Activated naive CD4-positive, alpha-beta T cell treated with anti-CD3 and anti-CD28 coated beads, Interleukin-2, amount 50 U/mL, for 24 hours (primary cell): ENCODE results near the gene PTGIS.

Experiments
- H3K27ac Mint-ChIP-seq: one replicate; pipeline ENCODE4 v1.8.0; 2021; ENCODE audit warnings: mild to moderate bottlenecking, mixed read lengths
- H3K27me3 Mint-ChIP-seq: one replicate; pipeline ENCODE4 v1.8.0; 2021; ENCODE audit warnings: mixed read lengths
- H3K36me3 Mint-ChIP-seq: one replicate; pipeline ENCODE4 v1.8.0; 2021; ENCODE audit warnings: mixed read lengths
- H3K4me1 Mint-ChIP-seq: one replicate; pipeline ENCODE4 v1.8.0; 2021; ENCODE audit warnings: mixed read lengths
- H3K4me3 Mint-ChIP-seq: one replicate; pipeline ENCODE4 v1.8.0; 2021; ENCODE audit warnings: mild to moderate bottlenecking, mixed read lengths
- H3K9me3 Mint-ChIP-seq: one replicate; pipeline ENCODE4 v1.8.0; 2021; ENCODE audit warnings: mixed read lengths

The PTGIS gene

GRCh38 chr20:49485563-49485962 is 82.4 kb downstream of the PTGIS start:
- peaks cover 8% of the 10 kb centered on the region for H3K4me1 Mint-ChIP-seq
- H3K27ac Mint-ChIP-seq = no peak overlapping the region
- no peak overlapping the region for H3K4me3 Mint-ChIP-seq
- no peaks in the 10 kb centered on the region for H3K36me3 Mint-ChIP-seq
- H3K27me3 Mint-ChIP-seq = peaks cover 57% of the 10 kb centered on the region
- peaks cover 11% of the 10 kb centered on the region for H3K9me3 Mint-ChIP-seq

GRCh38 chr20:49484180-49485140 is 83.5 kb downstream of the PTGIS start:
- H3K27ac Mint-ChIP-seq = no peak overlapping the region
- no peaks in the 10 kb centered on the region for H3K36me3 Mint-ChIP-seq
- peaks cover 55% of the 10 kb centered on the region for H3K27me3 Mint-ChIP-seq
- H3K4me3 Mint-ChIP-seq = peak overlapping the region; percentile 86
- peaks cover 5% of the 10 kb centered on the region for H3K9me3 Mint-ChIP-seq
- H3K4me1 Mint-ChIP-seq = peaks cover 8% of the 10 kb centered on the region

- peaks cover 8% of the 10 kb centered on the region for H3K4me1 Mint-ChIP-seq
- H3K36me3 Mint-ChIP-seq = no peaks in the 10 kb centered on the region
- H3K4me3 Mint-ChIP-seq = no peak overlapping the region
- H3K9me3 Mint-ChIP-seq = no peaks in the 10 kb centered on the region
- H3K27ac Mint-ChIP-seq = no peak overlapping the region
- H3K27me3 Mint-ChIP-seq = peaks cover 53% of the 10 kb centered on the region
These were observed 84.2 kb downstream of the PTGIS start for GRCh38 chr20:49483696-49484123.

- Mint-ChIP-seq H3K36me3 (no peaks in the 10 kb centered on the region), H3K9me3 (no peaks in the 10 kb centered on the region), H3K27me3 (peaks cover 49% of the 10 kb centered on the region), H3K4me1 (peaks cover 8% of the 10 kb centered on the region), H3K4me3 (peak overlapping the region; percentile 60), H3K27ac (no peak overlapping the region)
These were observed 84.8 kb downstream of the PTGIS start for GRCh38 chr20:49483018-49483695.

GRCh38 chr20:49482621-49483017 is 85.3 kb downstream of the PTGIS start, which contains the start of gene KCNB1:
TSS of gene KCNB1 (minus strand) at chr20:49482668. CDS start at chr20:49482480, 188 bp downstream.
- H3K36me3 Mint-ChIP-seq = no peaks in the 10 kb centered on the region
- peaks cover 8% of the 10 kb centered on the region for H3K4me1 Mint-ChIP-seq
- no peaks in the 10 kb centered on the region for H3K9me3 Mint-ChIP-seq
- H3K27ac Mint-ChIP-seq = no peak within 1 kb of the TSS
- peak within 1 kb of the TSS; percentile 60 for H3K4me3 Mint-ChIP-seq
- H3K27me3 Mint-ChIP-seq = peaks cover 48% of the 10 kb centered on the region

- H3K4me1 Mint-ChIP-seq = peaks cover 8% of the 10 kb centered on the region
- H3K9me3 Mint-ChIP-seq = no peaks in the 10 kb centered on the region
- no peaks in the 10 kb centered on the region for H3K36me3 Mint-ChIP-seq
- H3K27ac Mint-ChIP-seq = no peak overlapping the region
- peaks cover 47% of the 10 kb centered on the region for H3K27me3 Mint-ChIP-seq
- H3K4me3 Mint-ChIP-seq = no peak overlapping the region
These were observed 85.8 kb downstream of the PTGIS start for GRCh38 chr20:49482173-49482572.

GRCh38 chr20:49481116-49481515 is 86.8 kb downstream of the PTGIS start:
- Mint-ChIP-seq H3K27ac (no peak overlapping the region), H3K9me3 (no peaks in the 10 kb centered on the region)

GRCh38 chr20:49480236-49480635 is 87.7 kb downstream of the PTGIS start:
- Mint-ChIP-seq H3K4me1 (peaks cover 8% of the 10 kb centered on the region), H3K27ac (no peak overlapping the region), H3K4me3 (no peak overlapping the region), H3K36me3 (no peaks in the 10 kb centered on the region), H3K9me3 (no peaks in the 10 kb centered on the region), H3K27me3 (peaks cover 40% of the 10 kb centered on the region)

More at GRCh38 chr20:49481116-49481515, 86.8 kb downstream of the PTGIS start:
- H3K4me3 Mint-ChIP-seq = no peak overlapping the region
- H3K27me3 Mint-ChIP-seq = peaks cover 41% of the 10 kb centered on the region
- H3K36me3 Mint-ChIP-seq = no peaks in the 10 kb centered on the region
- H3K4me1 Mint-ChIP-seq = peaks cover 8% of the 10 kb centered on the region

GRCh38 chr20:49479785-49480184 is 88.2 kb downstream of the PTGIS start:
- H3K27ac Mint-ChIP-seq = no peak overlapping the region
- H3K4me3 Mint-ChIP-seq = no peak overlapping the region
- H3K9me3 Mint-ChIP-seq = no peaks in the 10 kb centered on the region
- no peaks in the 10 kb centered on the region for H3K36me3 Mint-ChIP-seq
- H3K4me1 Mint-ChIP-seq = peaks cover 8% of the 10 kb centered on the region
- H3K27me3 Mint-ChIP-seq = peaks cover 41% of the 10 kb centered on the region

- Mint-ChIP-seq H3K4me1 (peaks cover under 1% of the 10 kb centered on the region), H3K27me3 (peaks cover 39% of the 10 kb centered on the region), H3K4me3 (no peak overlapping the region), H3K36me3 (no peaks in the 10 kb centered on the region), H3K9me3 (no peaks in the 10 kb centered on the region), H3K27ac (no peak overlapping the region)
These were observed 88.9 kb downstream of the PTGIS start for GRCh38 chr20:49478754-49479689.

GRCh38 chr20:49478266-49478665 is 89.7 kb downstream of the PTGIS start:
- no peak overlapping the region for H3K27ac Mint-ChIP-seq
- peaks cover 40% of the 10 kb centered on the region for H3K27me3 Mint-ChIP-seq
- H3K4me1 Mint-ChIP-seq = no peaks in the 10 kb centered on the region
- no peaks in the 10 kb centered on the region for H3K36me3 Mint-ChIP-seq
- H3K4me3 Mint-ChIP-seq = no peak overlapping the region
- no peaks in the 10 kb centered on the region for H3K9me3 Mint-ChIP-seq

GRCh38 chr20:49477200-49477599 is 90.7 kb downstream of the PTGIS start:
- Mint-ChIP-seq H3K27ac (no peak overlapping the region), H3K27me3 (peaks cover 40% of the 10 kb centered on the region), H3K36me3 (no peaks in the 10 kb centered on the region), H3K9me3 (no peaks in the 10 kb centered on the region), H3K4me3 (no peak overlapping the region), H3K4me1 (no peaks in the 10 kb centered on the region)

GRCh38 chr20:49476016-49476355 is 92.0 kb downstream of the PTGIS start:
- H3K27me3 Mint-ChIP-seq = peaks cover 31% of the 10 kb centered on the region
- no peaks in the 10 kb centered on the region for H3K36me3 Mint-ChIP-seq
- H3K4me3 Mint-ChIP-seq = no peak overlapping the region
- H3K4me1 Mint-ChIP-seq = no peaks in the 10 kb centered on the region
- no peak overlapping the region for H3K27ac Mint-ChIP-seq
- H3K9me3 Mint-ChIP-seq = no peaks in the 10 kb centered on the region

GRCh38 chr20:49475292-49476015 is 92.5 kb downstream of the PTGIS start:
- Mint-ChIP-seq H3K36me3 (no peaks in the 10 kb centered on the region), H3K9me3 (no peaks in the 10 kb centered on the region), H3K27me3 (peaks cover 31% of the 10 kb centered on the region), H3K27ac (no peak overlapping the region), H3K4me3 (no peak overlapping the region), H3K4me1 (no peaks in the 10 kb centered on the region)

- Mint-ChIP-seq H3K4me3 (no peak overlapping the region), H3K9me3 (no peaks in the 10 kb centered on the region), H3K4me1 (no peaks in the 10 kb centered on the region), H3K27me3 (peaks cover 28% of the 10 kb centered on the region), H3K36me3 (no peaks in the 10 kb centered on the region), H3K27ac (no peak overlapping the region)
These were observed 96.5 kb downstream of the PTGIS start for GRCh38 chr20:49471397-49471796.
